ENCODE results near the gene WDR33. TPM values are rescaled to one million over a fixed set of nuclear protein-coding genes. Genes with fewer than 3 reads are reported as not detected.
"Not testable (repeated sequence)": the region's sequence is repeated elsewhere in the genome, so short reads cannot be mapped to it uniquely, and the experiment has no call there.

Gene WDR33
- polyA plus RNA-seq, 4 donors, result 11.0 to 41.6 (median 13.8) TPM

GRCh38 chr2:127807678-127808353 is 3.2 kb downstream of the WDR33 start:
- WGBS, 3 donors, result 59 to 79% (median 78%) methylated on average over 3 of the region's 3 CpGs
- Histone ChIP-seq H3K36me3 (ENCODE audit: control insufficient read depth in 3 of 3, insufficient read depth in 2 of 3, low read depth in 1 of 3, low read length in 3 of 3) (peaks cover 0 to 5% (median 0%) of the 10 kb centered on the region in 3 donors), H3K4me1 (ENCODE audit: control insufficient read depth in 3 of 3, insufficient read depth in 2 of 3, low read depth in 1 of 3, low read length in 2 of 3) (peaks cover 0 to 10% (median 6%) of the 10 kb centered on the region in 3 donors), H3K27me3 (ENCODE audit: control insufficient read depth in 3 of 3, insufficient read depth in 3 of 3, low read length in 3 of 3) (no peaks in the 10 kb centered on the region), H3K4me3 (ENCODE audit: low read depth in 1 of 3, low read length in 3 of 3) (no peak overlapping the region), H3K9me3 (ENCODE audit: control insufficient read depth in 2 of 2, insufficient read depth in 1 of 2, low read depth in 1 of 2, low read length in 1 of 2) (no peaks in the 10 kb centered on the region), H3K27ac (ENCODE audit: low read depth in 1 of 3, low read length in 2 of 3) (peak overlapping the region in 1 of 3 donors; percentile 33)
- DNase-seq (no peak), FAIRE-seq (no peak)

- peak; percentile 28 to 44 for DNase-seq
- FAIRE-seq; H3K36me3 ChIP-seq (ENCODE audit: control insufficient read depth in 3 of 3, insufficient read depth in 2 of 3, low read depth in 1 of 3, low read length in 3 of 3); H3K27ac ChIP-seq (ENCODE audit: low read depth in 1 of 3, low read length in 2 of 3); H3K4me3 ChIP-seq (ENCODE audit: low read depth in 1 of 3, low read length in 3 of 3); H3K27me3 ChIP-seq (ENCODE audit: control insufficient read depth in 3 of 3, insufficient read depth in 3 of 3, low read length in 3 of 3); H3K9me3 ChIP-seq (ENCODE audit: control insufficient read depth in 2 of 2, insufficient read depth in 1 of 2, low read depth in 1 of 2, low read length in 1 of 2): not testable (repeated sequence)
- WGBS, 3 donors, result 37 to 73% (median 48%) methylated on average over 6 of the region's 6 CpGs
- H3K4me1 ChIP-seq (ENCODE audit: control insufficient read depth in 3 of 3, insufficient read depth in 2 of 3, low read depth in 1 of 3, low read length in 2 of 3), result peaks cover 0 to 10% (median 6%) of the 10 kb centered on the region in 3 donors
Observed at GRCh38 chr2:127806860-127807259, 4.1 kb downstream of the WDR33 start.

GRCh38 chr2:127805491-127805890 is 5.5 kb downstream of the WDR33 start:
- no peak for FAIRE-seq
- Histone ChIP-seq H3K9me3 (ENCODE audit: control insufficient read depth in 2 of 2, insufficient read depth in 1 of 2, low read depth in 1 of 2, low read length in 1 of 2) (no peaks in the 10 kb centered on the region), H3K4me3 (ENCODE audit: low read depth in 1 of 3, low read length in 3 of 3) (no peak overlapping the region)

GRCh38 chr2:127799926-127800325 is 11.0 kb downstream of the WDR33 start:
- H3K4me1 ChIP-seq (ENCODE audit: control insufficient read depth in 3 of 3, insufficient read depth in 2 of 3, low read depth in 1 of 3, low read length in 2 of 3), result peaks cover 0 to 5% (median 0%) of the 10 kb centered on the region in 3 donors
- no peaks in the 10 kb centered on the region for H3K9me3 ChIP-seq (ENCODE audit: control insufficient read depth in 2 of 2, insufficient read depth in 1 of 2, low read depth in 1 of 2, low read length in 1 of 2)
- peaks cover 0 to 24% (median 0%) of the 10 kb centered on the region in 3 donors for H3K36me3 ChIP-seq (ENCODE audit: control insufficient read depth in 3 of 3, insufficient read depth in 2 of 3, low read depth in 1 of 3, low read length in 3 of 3)
- no peaks in the 10 kb centered on the region for H3K27me3 ChIP-seq (ENCODE audit: control insufficient read depth in 3 of 3, insufficient read depth in 3 of 3, low read length in 3 of 3)
- no peak overlapping the region for H3K4me3 ChIP-seq (ENCODE audit: low read depth in 1 of 3, low read length in 3 of 3)
- no peak for DNase-seq
- H3K27ac ChIP-seq (ENCODE audit: low read depth in 1 of 3, low read length in 2 of 3), result no peak overlapping the region
- WGBS, 3 donors, result 74 to 84% (median 79%) methylated on average over 3 of the region's 3 CpGs
- FAIRE-seq, result no peak

More at GRCh38 chr2:127805491-127805890, 5.5 kb downstream of the WDR33 start:
- no peaks in the 10 kb centered on the region for H3K27me3 ChIP-seq (ENCODE audit: control insufficient read depth in 3 of 3, insufficient read depth in 3 of 3, low read length in 3 of 3)
- no peak overlapping the region for H3K27ac ChIP-seq (ENCODE audit: low read depth in 1 of 3, low read length in 2 of 3)
- H3K36me3 ChIP-seq (ENCODE audit: control insufficient read depth in 3 of 3, insufficient read depth in 2 of 3, low read depth in 1 of 3, low read length in 3 of 3), result peaks cover 0 to 18% (median 0%) of the 10 kb centered on the region in 3 donors
- peaks cover 0 to 12% (median 3%) of the 10 kb centered on the region in 3 donors for H3K4me1 ChIP-seq (ENCODE audit: control insufficient read depth in 3 of 3, insufficient read depth in 2 of 3, low read depth in 1 of 3, low read length in 2 of 3)
- WGBS, 3 donors, result 81 to 88% (median 82%) methylated on average over 6 of the region's 6 CpGs
- DNase-seq, result no peak

- Histone ChIP-seq H3K36me3 (ENCODE audit: control insufficient read depth in 3 of 3, insufficient read depth in 2 of 3, low read depth in 1 of 3, low read length in 3 of 3) (peaks cover 0 to 24% (median 3%) of the 10 kb centered on the region in 3 donors), H3K4me3 (ENCODE audit: low read depth in 1 of 3, low read length in 3 of 3) (no peak overlapping the region), H3K9me3 (ENCODE audit: control insufficient read depth in 2 of 2, insufficient read depth in 1 of 2, low read depth in 1 of 2, low read length in 1 of 2) (no peaks in the 10 kb centered on the region), H3K27ac (ENCODE audit: low read depth in 1 of 3, low read length in 2 of 3) (no peak overlapping the region), H3K4me1 (ENCODE audit: control insufficient read depth in 3 of 3, insufficient read depth in 2 of 3, low read depth in 1 of 3, low read length in 2 of 3) (peaks cover 0 to 5% (median 0%) of the 10 kb centered on the region in 3 donors), H3K27me3 (ENCODE audit: control insufficient read depth in 3 of 3, insufficient read depth in 3 of 3, low read length in 3 of 3) (no peaks in the 10 kb centered on the region)
- DNase-seq, result no peak
- 86 to 89% (median 87%) methylated on average over 2 of the region's 2 CpGs for WGBS, 3 donors
- no peak for FAIRE-seq
Observed at GRCh38 chr2:127796389-127796788, 14.6 kb downstream of the WDR33 start.

- FAIRE-seq; H3K4me3 ChIP-seq (ENCODE audit: low read depth in 1 of 3, low read length in 3 of 3); H3K9me3 ChIP-seq (ENCODE audit: control insufficient read depth in 2 of 2, insufficient read depth in 1 of 2, low read depth in 1 of 2, low read length in 1 of 2); H3K27ac ChIP-seq (ENCODE audit: low read depth in 1 of 3, low read length in 2 of 3); H3K27me3 ChIP-seq (ENCODE audit: control insufficient read depth in 3 of 3, insufficient read depth in 3 of 3, low read length in 3 of 3); DNase-seq; H3K4me1 ChIP-seq (ENCODE audit: control insufficient read depth in 3 of 3, insufficient read depth in 2 of 3, low read depth in 1 of 3, low read length in 2 of 3): not testable (repeated sequence)
- peaks cover 0 to 22% (median 3%) of the 10 kb centered on the region in 3 donors for H3K36me3 ChIP-seq (ENCODE audit: control insufficient read depth in 3 of 3, insufficient read depth in 2 of 3, low read depth in 1 of 3, low read length in 3 of 3)
- 91 to 94% (median 93%) methylated on average over 6 of the region's 6 CpGs for WGBS, 3 donors
Observed at GRCh38 chr2:127794901-127795300, 16.1 kb downstream of the WDR33 start.

- WGBS, 3 donors, result 81 to 88% (median 87%) methylated on average over 4 of the region's 4 CpGs
- H3K36me3 ChIP-seq (ENCODE audit: control insufficient read depth in 3 of 3, insufficient read depth in 2 of 3, low read depth in 1 of 3, low read length in 3 of 3), result peaks cover 0 to 23% (median 3%) of the 10 kb centered on the region in 3 donors
- FAIRE-seq (no peak), DNase-seq (no peak)
- H3K4me1 ChIP-seq (ENCODE audit: control insufficient read depth in 3 of 3, insufficient read depth in 2 of 3, low read depth in 1 of 3, low read length in 2 of 3), result peaks cover 0 to 2% (median 0%) of the 10 kb centered on the region in 3 donors
- no peaks in the 10 kb centered on the region for H3K27me3 ChIP-seq (ENCODE audit: control insufficient read depth in 3 of 3, insufficient read depth in 3 of 3, low read length in 3 of 3)
- H3K9me3 ChIP-seq (ENCODE audit: control insufficient read depth in 2 of 2, insufficient read depth in 1 of 2, low read depth in 1 of 2, low read length in 1 of 2), result no peaks in the 10 kb centered on the region
- H3K4me3 ChIP-seq (ENCODE audit: low read depth in 1 of 3, low read length in 3 of 3), result no peak overlapping the region
- H3K27ac ChIP-seq (ENCODE audit: low read depth in 1 of 3, low read length in 2 of 3), result no peak overlapping the region
Observed at GRCh38 chr2:127792805-127793204, 18.2 kb downstream of the WDR33 start.

- Histone ChIP-seq H3K4me1 (ENCODE audit: control insufficient read depth in 3 of 3, insufficient read depth in 2 of 3, low read depth in 1 of 3, low read length in 2 of 3) (peaks cover 0 to 2% (median 0%) of the 10 kb centered on the region in 3 donors), H3K27ac (ENCODE audit: low read depth in 1 of 3, low read length in 2 of 3) (no peak overlapping the region), H3K27me3 (ENCODE audit: control insufficient read depth in 3 of 3, insufficient read depth in 3 of 3, low read length in 3 of 3) (no peaks in the 10 kb centered on the region), H3K4me3 (ENCODE audit: low read depth in 1 of 3, low read length in 3 of 3) (no peak overlapping the region), H3K9me3 (ENCODE audit: control insufficient read depth in 2 of 2, insufficient read depth in 1 of 2, low read depth in 1 of 2, low read length in 1 of 2) (no peaks in the 10 kb centered on the region), H3K36me3 (ENCODE audit: control insufficient read depth in 3 of 3, insufficient read depth in 2 of 3, low read depth in 1 of 3, low read length in 3 of 3) (peaks cover 0 to 24% (median 3%) of the 10 kb centered on the region in 3 donors)
- DNase-seq (no peak), FAIRE-seq (no peak)
- WGBS, 3 donors, result 92 to 97% (median 94%) methylated on average over 8 of the region's 8 CpGs
Observed at GRCh38 chr2:127790694-127791529, 20.1 kb downstream of the WDR33 start.

Measured in small intestine (tissue), 7 donors.